GM10266 (cell line): ENCODE data around the gene MDK.
"Not testable (repeated sequence)": the region's sequence is repeated elsewhere in the genome, so short reads cannot be mapped to it uniquely, and the experiment has no call there.

Experiments used
- DNase-seq: peaks from one replicate; pipeline ENCODE4 v3.0.0; 2012; ENCODE audit errors: extremely low spot score
- CTCF ChIP-seq: IDR thresholded peaks from 2 replicates; pipeline ENCODE4 v1.5.1; 2012; ENCODE audit warnings: mild to moderate bottlenecking, low read depth; ENCODE audit not compliant: control insufficient read depth, insufficient read depth; ENCODE audit errors: missing control alignments

The MDK gene

GRCh38 chr11:46378811-46379481, 2.5 kb upstream of the MDK start:
- no peak for DNase-seq
- no peak for TF ChIP-seq CTCF

- DNase-seq = not testable (repeated sequence)
Observed at GRCh38 chr11:46379482-46380293, 1.8 kb upstream of the MDK start.

- peak; percentile 86 for DNase-seq
- TF ChIP-seq CTCF = no peak
Observed at GRCh38 chr11:46380340-46381047, 975 bp upstream of the MDK start.

- TF ChIP-seq CTCF = no peak
- peak; percentile 66 for DNase-seq
Observed at GRCh38 chr11:46381819-46382645, 563 bp downstream of the MDK start.

- no peak for DNase-seq
- TF ChIP-seq CTCF = peak; percentile 40
Observed at GRCh38 chr11:46382646-46383403, 1.4 kb downstream of the MDK start.

- TF ChIP-seq CTCF = no peak
- DNase-seq = no peak
Observed at GRCh38 chr11:46383404-46383758, 1.9 kb downstream of the MDK start.
